GM21786 (cell line): ENCODE measurements around the gene MT1B.
"Not testable (repeated sequence)": the region's sequence is repeated elsewhere in the genome, so short reads cannot be mapped to it uniquely, and the experiment has no call there.

Source experiments
- ATAC-seq: cut with Tn5 transposase; IDR thresholded peaks from one replicate; pipeline ENCODE4 v1.9.1; 2021; ENCODE audit not compliant: unreplicated experiment

The MT1B gene

GRCh38 chr16:56618138-56618537, 33.5 kb upstream of the MT1B start:
- ATAC-seq, result no peak

GRCh38 chr16:56620339-56620897, 31.3 kb upstream of the MT1B start:
- ATAC-seq, result no peak

- not testable (repeated sequence) for ATAC-seq
These were observed 29.8 kb upstream of the MT1B start for GRCh38 chr16:56621665-56622445.

GRCh38 chr16:56623184-56623583, 28.5 kb upstream of the MT1B start:
- not testable (repeated sequence) for ATAC-seq

- no peak for ATAC-seq
These were observed 28.0 kb upstream of the MT1B start for GRCh38 chr16:56623637-56624036.

- ATAC-seq, result peak; percentile 33
These were observed 26.3 kb upstream of the MT1B start, which contains the start of gene MT1E for GRCh38 chr16:56625140-56625942. TSS of gene MT1E (plus strand) at chr16:56625781. CDS start at chr16:56625852, 71 bp downstream.

- peak; percentile 9 for ATAC-seq
These were observed 25.6 kb upstream of the MT1B start for GRCh38 chr16:56625943-56626654.

- ATAC-seq, result no peak
These were observed 25.0 kb upstream of the MT1B start for GRCh38 chr16:56626685-56627084.

GRCh38 chr16:56628486-56629350, 23.0 kb upstream of the MT1B start:
- no peak for ATAC-seq

- ATAC-seq, result no peak
These were observed 22.2 kb upstream of the MT1B start for GRCh38 chr16:56629531-56629930.

GRCh38 chr16:56630134-56630533, 21.6 kb upstream of the MT1B start:
- ATAC-seq, result peak; percentile 76

GRCh38 chr16:56631197-56631596, 20.5 kb upstream of the MT1B start:
- ATAC-seq, result no peak

- ATAC-seq, result no peak
These were observed 19.9 kb upstream of the MT1B start for GRCh38 chr16:56631832-56632155.

GRCh38 chr16:56632156-56632847, 19.4 kb upstream of the MT1B start, which contains the start of gene MT1M:
TSS of gene MT1M (plus strand) at chr16:56632659. CDS start at chr16:56632732, 73 bp downstream.
- ATAC-seq, result no peak

GRCh38 chr16:56632848-56633365, 18.8 kb upstream of the MT1B start:
- ATAC-seq, result no peak

- no peak for ATAC-seq
These were observed 18.2 kb upstream of the MT1B start for GRCh38 chr16:56633535-56633934.

GRCh38 chr16:56634715-56635440, 16.8 kb upstream of the MT1B start:
- no peak for ATAC-seq

GRCh38 chr16:56635441-56635967, 16.2 kb upstream of the MT1B start:
- ATAC-seq, result no peak
